Central memory CD4-positive, alpha-beta T cell (primary cell): Measurements from ENCODE around the gene RABL2A.
"Not testable (repeated sequence)": the region's sequence is repeated elsewhere in the genome, so short reads cannot be mapped to it uniquely, and the experiment has no call there.

Experiments used
- DNase-seq: peaks from one replicate; pipeline ENCODE4 v3.0.0; 2022

Gene RABL2A

GRCh38 chr2:113690871-113691270 lies 63.8 kb downstream of the RABL2A start:
- DNase-seq, result not testable (repeated sequence)
